IMR-90 (cell line): ENCODE measurements around the gene ZDHHC14.

Experiments
- BHLHE40 ChIP-seq: fragments of 150-350 bp; IDR thresholded peaks from 2 replicates; pipeline ENCODE4 v1.6.1; 2016; ENCODE audit warnings: mild to moderate bottlenecking, low read depth, low read length
- CEBPB ChIP-seq: IDR thresholded peaks from 2 replicates; pipeline ENCODE4 v1.6.1; 2012; ENCODE audit warnings: low read depth, low read length, improper control_type of control experiment
- CTCF ChIP-seq: conservative IDR thresholded peaks from 2 replicates; pipeline ENCODE4 v1.5.1; 2012; ENCODE audit warnings: mild to moderate bottlenecking, low read depth, low read length, improper control_type of control experiment
- ELK1 ChIP-seq: fragments of 150-350 bp; IDR thresholded peaks from 2 replicates; pipeline ENCODE4 v1.6.1; 2016; ENCODE audit warnings: low read depth, mild to moderate bottlenecking, low read length, moderate library complexity, borderline replicate concordance
- FOS ChIP-seq: fragments of 150-350 bp; IDR thresholded peaks from 2 replicates; pipeline ENCODE4 v1.6.1; 2016; ENCODE audit warnings: low read depth, low read length
- MXI1 ChIP-seq: IDR thresholded peaks from 2 replicates; pipeline ENCODE4 v1.6.1; 2012; ENCODE audit warnings: low read depth, mild to moderate bottlenecking, low read length, moderate library complexity, borderline replicate concordance
- NFE2L2 ChIP-seq: fragments of 150-350 bp; IDR thresholded peaks from 2 replicates; pipeline ENCODE4 v1.6.1; 2016; ENCODE audit warnings: low read depth, mild to moderate bottlenecking, low read length
- POLR2A ChIP-seq: IDR thresholded peaks from 2 replicates; pipeline ENCODE4 v1.6.1; 2012; ENCODE audit warnings: mild to moderate bottlenecking, low read depth, low read length
- RCOR1 ChIP-seq: IDR thresholded peaks from 2 replicates; pipeline ENCODE4 v1.6.1; 2012; ENCODE audit warnings: mild to moderate bottlenecking, low read length, improper control_type of control experiment; ENCODE audit not compliant: insufficient replicate concordance
- RFX5 ChIP-seq: IDR thresholded peaks from 2 replicates; pipeline ENCODE4 v1.8.0; 2012; ENCODE audit warnings: low read depth, mild to moderate bottlenecking, low read length, moderate library complexity
- SMC3 ChIP-seq: fragments of 150-350 bp; IDR thresholded peaks from 2 replicates; pipeline ENCODE4 v1.6.1; 2016; ENCODE audit warnings: low read depth, mild to moderate bottlenecking, antibody characterized with exemption, low read length, moderate library complexity
- USF2 ChIP-seq: fragments of 150-350 bp; IDR thresholded peaks from 2 replicates; pipeline ENCODE4 v1.6.1; 2017; ENCODE audit warnings: mild to moderate bottlenecking, antibody characterized with exemption, low read length, low read depth

- TF ChIP-seq POLR2A (no peak), CTCF (no peak), ELK1 (no peak), CEBPB (no peak), BHLHE40 (no peak), RFX5 (no peak), NFE2L2 (no peak), USF2 (no peak), FOS (no peak), RCOR1 (no peak), MXI1 (no peak), SMC3 (no peak)
Observed at GRCh38 chr6:157476797-157477196, 95.8 kb downstream of the ZDHHC14 start.
